ENCODE measurements around the gene PHACTR3. TPM values are rescaled to one million over a fixed set of nuclear protein-coding genes. Genes with fewer than 3 reads are reported as not detected.

PHACTR3 gene
- total and polyA plus RNA-seq, 2 donors (not counting 3 experiments of a cell fraction or from before 2014, with no cell fraction given): not detected

DNA sequence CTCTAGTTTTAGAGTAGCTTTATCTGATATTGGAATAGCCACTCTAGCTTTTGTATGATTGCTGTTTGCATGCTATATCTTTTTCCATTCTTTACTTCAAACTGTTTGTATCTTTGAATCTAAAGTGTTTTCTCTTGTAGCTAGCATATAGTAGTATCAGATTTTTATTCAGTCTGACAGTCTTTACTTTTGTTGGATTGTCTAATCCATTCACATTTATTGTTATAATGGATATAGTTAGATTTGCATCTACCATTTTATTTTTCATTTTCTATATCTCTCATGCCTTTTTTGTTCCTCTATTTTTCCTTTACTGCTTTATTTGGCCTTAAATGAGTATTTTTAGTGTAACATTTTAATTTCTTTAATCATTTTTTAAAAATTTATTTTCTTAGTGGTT, 52.1 kb downstream of the PHACTR3 start:
- no peak overlapping the region for H2AFZ ChIP-seq (ENCODE audit: low read depth, low read length)
- H3K36me3 ChIP-seq (ENCODE audit: control insufficient read depth in 2 of 2, extremely low read depth in 1 of 2, insufficient read depth in 2 of 2, low read length in 2 of 2): no peaks in the 10 kb centered on the region
- TF ChIP-seq POLR2A (IDR thresholded peaks at IDR 0.05; ENCODE audit: low read depth, low read length) (no peak), JUN (IDR thresholded peaks at IDR 0.05; ENCODE audit: borderline replicate concordance, insufficient read depth, insufficient read length, low read depth) (no peak), MYC (IDR thresholded peaks at IDR 0.05; ENCODE audit: low read depth, low read length) (no peak), FOS (IDR thresholded peaks at IDR 0.05; ENCODE audit: borderline replicate concordance, insufficient read depth, low read length) (no peak), POLR2AphosphoS5 (IDR thresholded peaks at IDR 0.05; ENCODE audit: insufficient read depth, low read depth, low read length) (no peak), EZH2 (IDR thresholded peaks at IDR 0.05; ENCODE audit: borderline replicate concordance, low read depth, low read length, severe bottlenecking) (no peak), GATA2 (IDR thresholded peaks at IDR 0.05; ENCODE audit: insufficient read depth, insufficient read length, low read depth, low read length) (no peak)
- TF ChIP-seq, protein P1, sequence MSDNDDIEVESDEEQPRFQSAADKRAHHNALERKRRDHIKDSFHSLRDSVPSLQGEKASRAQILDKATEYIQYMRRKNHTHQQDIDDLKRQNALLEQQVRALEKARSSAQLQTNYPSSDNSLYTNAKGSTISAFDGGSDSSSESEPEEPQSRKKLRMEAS (IDR thresholded peaks at IDR 0.05; ENCODE audit: insufficient read depth, insufficient read length): no peak
- TF ChIP-seq, protein P2, sequence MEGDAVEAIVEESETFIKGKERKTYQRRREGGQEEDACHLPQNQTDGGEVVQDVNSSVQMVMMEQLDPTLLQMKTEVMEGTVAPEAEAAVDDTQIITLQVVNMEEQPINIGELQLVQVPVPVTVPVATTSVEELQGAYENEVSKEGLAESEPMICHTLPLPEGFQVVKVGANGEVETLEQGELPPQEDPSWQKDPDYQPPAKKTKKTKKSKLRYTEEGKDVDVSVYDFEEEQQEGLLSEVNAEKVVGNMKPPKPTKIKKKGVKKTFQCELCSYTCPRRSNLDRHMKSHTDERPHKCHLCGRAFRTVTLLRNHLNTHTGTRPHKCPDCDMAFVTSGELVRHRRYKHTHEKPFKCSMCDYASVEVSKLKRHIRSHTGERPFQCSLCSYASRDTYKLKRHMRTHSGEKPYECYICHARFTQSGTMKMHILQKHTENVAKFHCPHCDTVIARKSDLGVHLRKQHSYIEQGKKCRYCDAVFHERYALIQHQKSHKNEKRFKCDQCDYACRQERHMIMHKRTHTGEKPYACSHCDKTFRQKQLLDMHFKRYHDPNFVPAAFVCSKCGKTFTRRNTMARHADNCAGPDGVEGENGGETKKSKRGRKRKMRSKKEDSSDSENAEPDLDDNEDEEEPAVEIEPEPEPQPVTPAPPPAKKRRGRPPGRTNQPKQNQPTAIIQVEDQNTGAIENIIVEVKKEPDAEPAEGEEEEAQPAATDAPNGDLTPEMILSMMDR (IDR thresholded peaks at IDR 0.05; ENCODE audit: extremely low read depth in 1 of 2, insufficient read depth in 1 of 2, low read depth in 1 of 2, low read length in 2 of 2): no peak
- DNase-seq (ENCODE audit: low read depth, low spot score) (no peak), FAIRE-seq (no peak)
- intact Hi-C loops (cut with micrococcal nuclease): no loop called here
- ChIA-PET CTCF (no interaction called here), POLR2A (no interaction called here)
- H3K79me2 ChIP-seq (ENCODE audit: control insufficient read depth, insufficient read depth, low read length): no peaks in the 10 kb centered on the region
- no peak overlapping the region for H3K4me3 ChIP-seq (replicated peaks in 1 of 3; ENCODE audit: insufficient read depth in 1 of 3, low read depth in 1 of 3, low read length in 3 of 3)
- H3K9me1 ChIP-seq (replicated peaks; ENCODE audit: control insufficient read depth, extremely low read depth, insufficient read depth, low read length): no peaks in the 10 kb centered on the region
- H3K9ac ChIP-seq (replicated peaks; ENCODE audit: extremely low read depth, insufficient read depth, low read length): no peak overlapping the region
- dilution Hi-C loops (cut with MboI; ENCODE audit: extremely low pct_ligation_motif_present, low sequenced_read_pairs): no loop called here
- H3K4me1 ChIP-seq (ENCODE audit: control insufficient read depth, extremely low read depth, insufficient read depth, low read length): no peaks in the 10 kb centered on the region
- H4K20me1 ChIP-seq (replicated peaks; ENCODE audit: control insufficient read depth, extremely low read depth, insufficient read depth, low read length): no peaks in the 10 kb centered on the region
- peaks cover 1% of the 10 kb centered on the region for H3K9me3 ChIP-seq (replicated peaks; ENCODE audit: control insufficient read depth, insufficient read depth, low read length)
- no TSS peak for BruUV-seq (replicated peaks)
- no peaks in the 10 kb centered on the region for H3K27me3 ChIP-seq (ENCODE audit: control insufficient read depth in 2 of 2, insufficient read depth in 2 of 2, low read length in 2 of 2)
- H3K27ac ChIP-seq (ENCODE audit: insufficient read depth, low read depth, low read length): no peak overlapping the region
- no peak overlapping the region for H3K4me2 ChIP-seq (ENCODE audit: insufficient read depth, low read length)
